Natural killer cell (primary cell): Measurements from ENCODE around the gene SIK3. TPM values are rescaled to one million over a fixed set of nuclear protein-coding genes. Genes with fewer than 3 reads are reported as not detected.

Experiments
- ATAC-seq, 3 donors: fragments of 150-1000 bp in 2 of 3; fragments of 200-7000 bp in 1 of 3; cut with Tn5 transposase; 1 replicate in 1 of 3; 2 replicates in 2 of 3; pipeline ENCODE4 v1.10.0; 2021; ENCODE audit warnings: mild to moderate bottlenecking in 2 of 3, moderate library complexity in 2 of 3
- DNase-seq, 2 donors: peaks; one replicate each; pipeline versions ENCODE4 v3.0.0 to v3.0.0-alpha.2; 2013 to 2021; ENCODE audit warnings: mixed read lengths in 1 of 2
- H3K27ac ChIP-seq: one replicate; pipeline ENCODE4 v1.5.1; 2013; ENCODE audit warnings: mild to moderate bottlenecking, low read length
- H3K27me3 ChIP-seq: one replicate; pipeline ENCODE4 v1.6.1; 2013; ENCODE audit warnings: low read length; ENCODE audit not compliant: control insufficient read depth, insufficient read depth
- H3K36me3 ChIP-seq: one replicate; pipeline ENCODE4 v1.6.1; 2013; ENCODE audit warnings: low read length; ENCODE audit not compliant: control insufficient read depth, insufficient read depth
- H3K4me1 ChIP-seq: one replicate; pipeline ENCODE4 v1.6.1; 2013; ENCODE audit warnings: low read length; ENCODE audit not compliant: control insufficient read depth, insufficient read depth
- H3K4me3 ChIP-seq: one replicate; pipeline ENCODE4 v1.5.1; 2013; ENCODE audit warnings: low read length
- H3K9me3 ChIP-seq: one replicate; pipeline ENCODE4 v1.6.1; 2013; ENCODE audit warnings: low read length; ENCODE audit not compliant: control insufficient read depth, insufficient read depth
- H3K27ac Mint-ChIP-seq, 2 donors: one replicate each; pipeline ENCODE4 v1.8.0; 2022; ENCODE audit warnings: mild to moderate bottlenecking in 2 of 2, mixed read lengths in 2 of 2, moderate library complexity in 1 of 2
- H3K27me3 Mint-ChIP-seq, 2 donors: one replicate each; pipeline ENCODE4 v1.8.0; 2022; ENCODE audit warnings: low read depth in 2 of 2, mixed read lengths in 2 of 2
- H3K36me3 Mint-ChIP-seq: one replicate; pipeline ENCODE4 v1.8.0; 2022; ENCODE audit warnings: mixed read lengths
- H3K4me1 Mint-ChIP-seq, 2 donors: one replicate each; pipeline ENCODE4 v1.8.0; 2022; ENCODE audit warnings: mixed read lengths in 2 of 2
- H3K4me3 Mint-ChIP-seq: one replicate; pipeline ENCODE4 v1.8.0; 2022; ENCODE audit warnings: mild to moderate bottlenecking, moderate library complexity, mixed read lengths
- H3K9me3 Mint-ChIP-seq, 2 donors: one replicate each; pipeline ENCODE4 v1.8.0; 2022; ENCODE audit warnings: mixed read lengths in 2 of 2
- CTCF ChIP-seq: fragments of 200-600 bp; IDR thresholded peaks from one replicate; pipeline ENCODE4 v1.8.0; 2022; ENCODE audit warnings: antibody characterized with exemption
- WGBS: methylation state at CpG from one replicate; pipeline ENCODE4 v1.1.7; 2013; ENCODE audit warnings: missing lambda C conversion rate; ENCODE audit not compliant: insufficient coverage; 5-methylcytosine and 5-hydroxymethylcytosine counted together
- intact Hi-C: fragments of 100-400 bp; cut with micrococcal nuclease; formaldehyde crosslinking; loops from one replicate; pipeline ENCODE4 v1.14.2; 2022
- total RNA-seq, 4 donors: library from RNA; stranded (reverse); fragments of 120-200 nt in 1 of 4; gene quantifications; one replicate each; pipeline versions ENCODE4 v1.2.3 to v1.2.4, GENCODE V29; 2013 to 2022

Gene SIK3
- total RNA-seq, 3 donors from 2014 or later (not counting 1 experiment from before 2014, with no cell fraction given): 71.6 to 120 (median 119) TPM

DNA sequence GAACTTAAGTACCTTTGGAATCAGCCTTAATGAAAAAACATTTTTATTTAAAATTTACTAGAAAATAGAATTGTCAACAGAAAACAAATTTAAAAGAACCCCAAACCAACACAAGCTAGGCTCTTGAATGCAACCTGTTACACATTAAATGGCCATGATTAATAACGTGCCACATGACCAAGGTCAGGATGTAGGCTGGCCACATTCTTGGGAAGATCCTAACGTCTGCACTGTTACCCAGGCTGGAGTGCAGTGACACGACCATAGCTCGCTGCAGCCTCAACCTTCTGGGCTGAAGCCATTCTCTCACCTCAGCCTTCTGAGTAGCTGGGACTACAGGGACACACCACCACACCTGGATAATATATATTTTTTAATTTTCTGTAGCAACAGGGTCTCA lies 134.4 kb downstream of the SIK3 start:
- Mint-ChIP-seq H3K27me3 (no peaks in the 10 kb centered on the region), H3K4me3 (no peak overlapping the region), H3K36me3 (no peaks in the 10 kb centered on the region), H3K9me3 (no peaks in the 10 kb centered on the region), H3K27ac (no peak overlapping the region), H3K4me1 (peaks cover 14 to 25% of the 10 kb centered on the region in 2 donors)
- Histone ChIP-seq H3K36me3 (no peaks in the 10 kb centered on the region), H3K4me3 (no peak overlapping the region), H3K4me1 (peaks cover 8% of the 10 kb centered on the region), H3K9me3 (no peaks in the 10 kb centered on the region), H3K27ac (no peak overlapping the region), H3K27me3 (no peaks in the 10 kb centered on the region)
- intact Hi-C loops: no loop called here
- no peak for ATAC-seq
- WGBS: 90% methylated on average over 4 of the region's 4 CpGs
- DNase-seq: no peak
- no peak for TF ChIP-seq CTCF

DNA sequence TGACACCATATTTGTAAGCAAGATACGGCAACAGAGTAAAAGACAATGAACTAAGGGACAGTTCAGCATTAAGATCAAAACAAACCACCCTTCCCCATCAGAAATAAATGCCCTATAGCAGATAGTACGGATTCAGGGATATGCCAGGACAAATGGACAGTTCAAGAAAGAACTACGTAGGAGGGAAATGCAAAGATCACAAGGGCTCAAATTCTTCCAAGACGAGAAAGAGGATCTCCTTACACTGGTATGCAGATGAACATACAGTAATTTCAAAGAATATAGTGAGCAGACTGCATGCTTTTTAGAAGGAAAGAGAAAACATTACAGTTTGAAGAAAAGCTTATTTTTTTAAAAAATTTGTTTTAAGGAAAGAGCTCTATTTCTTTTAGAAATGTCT lies 136.1 kb downstream of the SIK3 start:
- no peak overlapping the region for H3K27ac Mint-ChIP-seq
- H3K36me3 Mint-ChIP-seq: no peaks in the 10 kb centered on the region
- H3K9me3 ChIP-seq: no peaks in the 10 kb centered on the region
- H3K4me3 Mint-ChIP-seq: no peak overlapping the region
- peaks cover 8% of the 10 kb centered on the region for H3K4me1 ChIP-seq
- H3K9me3 Mint-ChIP-seq: no peaks in the 10 kb centered on the region
- TF ChIP-seq CTCF: no peak
- 80% methylated on average over 3 of the region's 4 CpGs for WGBS
- no peaks in the 10 kb centered on the region for H3K36me3 ChIP-seq
- peaks cover 23 to 25% of the 10 kb centered on the region in 2 donors for H3K4me1 Mint-ChIP-seq
- no peak overlapping the region for H3K27ac ChIP-seq
- ATAC-seq: no peak
- no peak overlapping the region for H3K4me3 ChIP-seq
- H3K27me3 ChIP-seq: no peaks in the 10 kb centered on the region
- H3K27me3 Mint-ChIP-seq: no peaks in the 10 kb centered on the region
- DNase-seq: no peak
- intact Hi-C loops: no loop called here

- Mint-ChIP-seq H3K4me1 (peaks cover 27 to 32% of the 10 kb centered on the region in 2 donors), H3K27ac (no peak overlapping the region), H3K4me3 (no peak overlapping the region), H3K36me3 (no peaks in the 10 kb centered on the region), H3K9me3 (no peaks in the 10 kb centered on the region), H3K27me3 (no peaks in the 10 kb centered on the region)
- intact Hi-C loops: no loop called here
- no peak for DNase-seq
- Histone ChIP-seq H3K9me3 (no peaks in the 10 kb centered on the region), H3K36me3 (peaks cover 2% of the 10 kb centered on the region), H3K27me3 (no peaks in the 10 kb centered on the region), H3K4me1 (peaks cover 10% of the 10 kb centered on the region), H3K4me3 (no peak overlapping the region), H3K27ac (no peak overlapping the region)
- 93% methylated on average over 3 of the region's 3 CpGs for WGBS
- no peak for TF ChIP-seq CTCF
- no peak for ATAC-seq
These were observed 137.3 kb downstream of the SIK3 start for GRCh38 chr11:116960930-116961329.

GRCh38 chr11:116958246-116958645 lies 140.0 kb downstream of the SIK3 start:
- Mint-ChIP-seq H3K9me3 (no peaks in the 10 kb centered on the region), H3K27ac (peak overlapping the region in 1 of 2 donors; percentile 2), H3K4me3 (no peak overlapping the region), H3K36me3 (no peaks in the 10 kb centered on the region), H3K4me1 (peaks cover 49 to 50% of the 10 kb centered on the region in 2 donors), H3K27me3 (no peaks in the 10 kb centered on the region)
- H3K4me3 ChIP-seq: no peak overlapping the region
- WGBS: 89% methylated on average over 3 of the region's 3 CpGs
- H3K27me3 ChIP-seq: no peaks in the 10 kb centered on the region
- DNase-seq: no peak
- no peak for TF ChIP-seq CTCF
- intact Hi-C loops: no loop called here
- H3K36me3 ChIP-seq: peaks cover 5% of the 10 kb centered on the region
- no peak for ATAC-seq
- no peaks in the 10 kb centered on the region for H3K9me3 ChIP-seq
- peaks cover 28% of the 10 kb centered on the region for H3K4me1 ChIP-seq
- no peak overlapping the region for H3K27ac ChIP-seq
